HG02943 (cell line): ENCODE measurements around the gene ADAMTS17.

Experiments used
- ATAC-seq: cut with Tn5 transposase; IDR thresholded peaks from one replicate; pipeline ENCODE4 v1.9.1; 2021; ENCODE audit warnings: mild to moderate bottlenecking, low read depth, moderate library complexity; ENCODE audit not compliant: unreplicated experiment

Gene ADAMTS17

GRCh38 chr15:100341750-100342560, at the start of gene ADAMTS17:
TSS of gene ADAMTS17 (minus strand) at chr15:100341975. CDS start at chr15:100341899, 76 bp downstream.
- peak; percentile 85 for ATAC-seq

GRCh38 chr15:100385300-100386050, 43.7 kb upstream of the ADAMTS17 start:
- ATAC-seq = no peak

GRCh38 chr15:100384108-100384410, 42.3 kb upstream of the ADAMTS17 start:
- ATAC-seq = no peak

GRCh38 chr15:100383302-100384107, 41.7 kb upstream of the ADAMTS17 start:
- ATAC-seq = no peak

GRCh38 chr15:100373942-100374341, 32.2 kb upstream of the ADAMTS17 start:
- ATAC-seq = no peak

- no peak for ATAC-seq
Measured at GRCh38 chr15:100373120-100373896, 31.5 kb upstream of the ADAMTS17 start.

GRCh38 chr15:100372739-100373119, 31.0 kb upstream of the ADAMTS17 start:
- ATAC-seq = no peak

GRCh38 chr15:100355342-100355741, 13.6 kb upstream of the ADAMTS17 start:
- no peak for ATAC-seq

- no peak for ATAC-seq
Measured at GRCh38 chr15:100353449-100353848, 11.7 kb upstream of the ADAMTS17 start.

GRCh38 chr15:100350434-100351226, 8.9 kb upstream of the ADAMTS17 start:
- ATAC-seq = no peak

GRCh38 chr15:100349696-100350433, 8.1 kb upstream of the ADAMTS17 start:
- ATAC-seq = peak; percentile 93

GRCh38 chr15:100349321-100349695, 7.5 kb upstream of the ADAMTS17 start:
- ATAC-seq = no peak

- ATAC-seq = no peak
Measured at GRCh38 chr15:100348578-100348977, 6.8 kb upstream of the ADAMTS17 start.

GRCh38 chr15:100346866-100347512, 5.2 kb upstream of the ADAMTS17 start:
- no peak for ATAC-seq

GRCh38 chr15:100345438-100345837, 3.7 kb upstream of the ADAMTS17 start:
- ATAC-seq = no peak

- ATAC-seq = no peak
Measured at GRCh38 chr15:100343251-100343650, 1.5 kb upstream of the ADAMTS17 start.

- peak; percentile 9 for ATAC-seq
Measured at GRCh38 chr15:100341239-100341749, 481 bp downstream of the ADAMTS17 start.

GRCh38 chr15:100340721-100341238, 995 bp downstream of the ADAMTS17 start:
- no peak for ATAC-seq
